NCI-H748 treated with DMSO at 0.1 percent for 48 hours (cell line): ENCODE results near the gene FCGR1A.
"Not testable (repeated sequence)": the region's sequence is repeated elsewhere in the genome, so short reads cannot be mapped to it uniquely, and the experiment has no call there.

Experiments used
- DNase-seq: peaks from one replicate; lab custom pipeline; 2025; lab: John Stamatoyannopoulos, UW

FCGR1A gene

DNA sequence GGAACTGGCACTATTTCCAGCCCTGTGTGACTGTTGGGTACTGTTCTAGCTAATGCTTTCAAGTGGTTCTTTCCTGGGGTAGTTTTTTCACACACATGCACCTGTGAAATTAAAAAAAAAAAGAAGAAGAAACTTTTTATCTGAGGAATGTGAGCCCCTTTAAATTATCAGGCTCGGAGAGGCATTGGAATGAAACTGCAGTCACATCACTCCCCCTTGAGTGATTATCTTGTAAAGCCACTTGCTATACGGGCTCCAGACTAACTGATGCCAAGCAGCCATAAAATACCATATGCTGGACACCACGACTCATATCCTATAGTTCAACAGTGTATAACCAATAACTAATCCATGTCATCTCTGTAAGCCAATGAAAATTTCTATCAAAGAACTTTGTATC is 5.4 kb upstream of the FCGR1A start:
- not testable (repeated sequence) for DNase-seq

DNA sequence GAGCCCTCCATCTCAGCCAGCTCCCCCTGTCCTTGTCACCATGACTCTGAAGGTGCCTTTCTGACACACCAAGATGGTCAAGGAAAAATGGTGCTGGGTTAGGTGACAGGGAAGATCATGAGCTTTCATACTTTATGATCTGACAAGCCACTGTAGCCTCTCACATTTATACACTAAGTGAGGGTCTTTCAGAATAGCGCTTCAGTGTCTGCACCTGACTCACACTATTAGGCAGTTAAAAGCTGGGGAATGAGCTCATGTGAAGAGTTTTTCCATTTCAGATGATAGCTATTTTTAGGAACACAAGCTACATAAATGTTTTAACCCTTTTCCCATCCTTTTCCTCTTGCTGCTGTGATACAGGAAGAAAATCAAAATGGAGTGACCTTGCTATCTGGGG is 4.2 kb upstream of the FCGR1A start:
- DNase-seq, result not testable (repeated sequence)

DNA sequence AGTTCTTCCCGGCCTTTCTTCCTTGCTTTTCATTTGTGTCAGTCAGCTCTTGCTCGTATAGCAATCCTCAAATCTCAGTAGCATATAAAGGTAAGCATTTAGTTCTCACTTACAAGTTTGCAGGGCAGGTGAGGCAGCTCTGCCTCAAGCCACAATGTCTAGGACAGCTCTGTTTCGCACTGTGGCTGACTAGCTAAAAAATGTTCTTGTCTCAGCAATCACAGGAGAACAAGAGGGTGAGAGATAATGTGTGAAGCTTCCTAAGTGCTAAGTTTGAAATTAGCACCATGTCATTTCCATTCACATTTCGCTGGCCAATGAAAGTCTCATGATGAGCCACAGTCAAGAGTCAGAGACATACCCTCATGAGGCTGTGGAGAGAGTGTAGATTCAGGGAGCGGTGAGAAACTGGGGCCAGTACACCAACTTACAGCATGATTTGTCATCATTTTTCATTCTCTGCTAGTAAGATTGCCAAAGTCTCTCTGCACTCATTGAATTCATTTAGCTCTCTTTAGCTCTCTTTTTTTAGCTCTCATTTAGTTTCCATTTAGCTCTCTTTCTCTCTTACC is 995 bp upstream of the FCGR1A start:
- not testable (repeated sequence) for DNase-seq

DNA sequence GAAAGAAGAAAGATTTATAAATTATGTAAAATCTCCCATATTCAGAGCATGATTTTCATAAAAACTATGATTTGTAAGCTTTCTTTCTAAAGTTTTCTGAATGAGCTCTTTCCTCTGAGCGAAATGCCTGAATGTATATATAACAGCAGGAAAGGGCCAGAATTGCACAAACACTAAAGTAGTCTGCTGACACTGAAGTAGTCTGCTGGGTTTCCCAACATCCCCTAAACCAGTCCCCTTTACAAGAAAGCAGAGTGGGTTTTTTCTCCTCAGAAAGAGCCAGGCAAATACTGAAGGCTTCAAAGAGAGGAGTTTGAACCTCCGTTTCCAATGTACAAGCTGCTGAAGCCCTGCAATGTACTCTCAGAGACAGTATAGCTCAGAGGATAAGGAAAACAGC is 795 bp downstream of the FCGR1A start:
- not testable (repeated sequence) for DNase-seq

DNA sequence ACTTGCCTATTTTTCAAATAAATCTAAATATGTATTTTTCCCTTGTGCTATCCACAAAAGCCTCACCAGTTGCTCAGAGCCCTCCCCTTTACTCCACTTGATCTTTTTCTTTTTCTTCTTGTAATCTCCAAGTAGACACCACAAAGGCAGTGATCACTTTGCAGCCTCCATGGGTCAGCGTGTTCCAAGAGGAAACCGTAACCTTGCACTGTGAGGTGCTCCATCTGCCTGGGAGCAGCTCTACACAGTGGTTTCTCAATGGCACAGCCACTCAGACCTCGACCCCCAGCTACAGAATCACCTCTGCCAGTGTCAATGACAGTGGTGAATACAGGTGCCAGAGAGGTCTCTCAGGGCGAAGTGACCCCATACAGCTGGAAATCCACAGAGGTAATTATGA is 1.4 kb downstream of the FCGR1A start:
- not testable (repeated sequence) for DNase-seq

DNA sequence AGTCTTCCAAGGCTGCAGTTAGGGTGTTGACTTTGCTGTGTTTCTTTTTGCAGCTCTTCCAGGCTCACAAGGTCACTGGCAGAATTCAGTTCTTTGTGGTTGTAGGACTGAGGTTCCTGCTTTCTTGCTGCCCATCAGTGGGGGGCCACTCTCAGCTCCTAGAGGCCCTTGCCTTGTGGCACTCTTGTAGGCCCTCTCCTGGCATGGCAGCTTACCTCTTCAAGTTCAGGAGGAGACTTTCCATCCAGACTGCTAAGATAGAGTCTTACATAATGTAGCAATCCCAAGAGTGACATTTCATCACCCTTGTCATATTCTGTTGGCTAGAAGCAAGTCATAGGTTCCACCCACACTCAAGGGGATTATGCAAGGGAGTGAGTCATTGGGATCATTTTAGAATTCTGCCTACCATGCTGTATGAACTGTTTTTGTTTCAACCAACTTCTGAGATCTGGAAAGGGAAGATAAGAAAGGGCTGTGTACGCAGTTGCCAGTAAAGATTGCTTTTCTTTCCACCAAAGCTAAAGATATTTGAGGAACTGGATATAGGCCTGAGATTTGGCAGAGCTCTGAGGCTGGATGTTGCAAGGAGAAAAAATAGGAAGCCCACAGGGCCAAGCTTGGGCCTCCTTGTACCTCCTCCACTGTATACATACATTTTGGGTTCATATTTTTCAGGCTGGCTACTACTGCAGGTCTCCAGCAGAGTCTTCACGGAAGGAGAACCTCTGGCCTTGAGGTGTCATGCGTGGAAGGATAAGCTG is 5.4 kb downstream of the FCGR1A start:
- not testable (repeated sequence) for DNase-seq

DNA sequence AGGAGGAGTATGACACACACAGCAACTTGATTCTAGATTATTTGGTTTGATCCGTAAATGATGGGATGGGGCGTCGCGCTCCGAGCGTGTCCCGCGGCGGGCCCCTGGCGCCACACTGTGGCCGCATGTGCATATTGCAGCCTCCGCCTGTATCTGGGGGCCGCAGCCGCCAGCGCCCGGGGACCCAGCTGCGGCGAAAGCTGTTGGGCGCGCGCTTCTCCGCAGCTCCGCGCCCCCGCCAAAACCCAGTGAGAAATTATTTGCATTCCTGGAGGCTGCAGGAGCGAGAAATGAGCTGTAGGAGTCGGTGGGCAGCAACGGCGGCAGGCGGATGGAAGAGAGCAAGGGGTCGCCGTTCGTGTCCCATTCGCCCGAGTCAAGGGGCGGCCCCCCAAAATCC is 10.0 kb downstream of the FCGR1A start:
- DNase-seq, result not testable (repeated sequence)

DNA sequence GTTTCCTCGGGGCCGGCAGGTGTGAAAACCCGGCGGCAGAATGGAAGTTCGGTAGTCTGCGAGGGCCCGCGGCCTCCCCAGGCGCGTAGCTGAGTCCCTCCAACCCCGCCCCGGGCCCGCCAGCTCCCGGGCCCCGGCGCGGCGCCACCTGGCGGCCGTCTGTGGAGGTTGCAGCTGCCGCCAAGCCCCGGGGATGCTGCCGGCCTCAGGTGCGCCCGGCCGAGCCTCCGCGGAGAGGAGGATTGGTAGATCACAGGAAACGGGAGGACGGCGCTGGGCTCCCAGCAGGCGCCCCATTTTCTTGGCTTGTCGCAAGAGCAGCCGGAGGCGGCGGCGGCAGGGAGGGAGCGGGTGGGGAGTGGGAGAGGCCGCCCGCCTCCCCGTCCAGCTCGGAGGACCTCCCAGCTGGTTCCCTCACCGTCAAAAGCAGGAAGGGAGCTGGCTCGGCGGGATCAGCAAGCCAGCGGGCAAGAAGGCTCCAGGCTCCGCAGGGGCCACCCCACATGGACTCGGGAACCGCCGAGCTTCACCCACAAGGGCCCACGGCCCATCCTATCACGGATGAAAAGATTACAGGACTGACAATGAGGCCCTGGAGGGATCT is 10.5 kb downstream of the FCGR1A start:
- DNase-seq, result peak; percentile 38

DNA sequence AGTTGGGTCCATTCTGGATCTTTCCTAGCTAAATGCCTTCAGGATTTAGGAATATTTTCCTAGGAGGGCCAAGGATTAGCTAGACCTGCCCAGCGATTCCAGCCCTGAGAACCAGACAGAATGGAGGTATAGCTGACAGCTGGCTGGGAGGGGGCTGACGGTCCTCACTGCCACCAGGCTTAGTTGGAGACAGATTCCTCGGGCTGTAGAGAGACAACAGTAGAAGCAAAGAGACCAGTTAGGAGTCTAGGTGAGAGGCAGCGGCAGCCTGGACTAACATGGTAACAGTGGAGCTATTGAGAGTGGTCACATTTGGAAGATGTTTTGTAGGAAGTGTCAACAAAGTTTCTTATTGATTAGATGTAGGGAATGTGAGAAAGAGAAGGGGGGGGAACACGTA is 11.4 kb downstream of the FCGR1A start:
- not testable (repeated sequence) for DNase-seq

DNA sequence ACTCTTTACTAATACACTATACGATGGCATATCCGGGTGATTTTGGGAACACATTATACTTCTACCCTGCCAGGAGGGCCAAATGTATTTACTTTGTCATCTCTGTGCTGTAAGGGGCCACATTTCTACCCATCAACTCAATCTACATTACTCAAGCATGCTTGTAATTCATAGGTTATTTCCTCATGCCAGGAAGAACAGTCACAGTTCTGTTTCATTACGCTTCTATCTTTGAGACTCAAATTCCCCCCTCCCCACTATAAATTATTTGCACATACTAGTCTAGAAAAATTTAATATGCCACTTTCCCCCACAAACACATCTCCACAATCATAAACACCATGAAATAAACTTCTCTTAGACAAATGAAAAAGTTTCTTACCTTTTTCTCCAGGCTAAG is 19.1 kb downstream of the FCGR1A start:
- DNase-seq, result not testable (repeated sequence)

DNA sequence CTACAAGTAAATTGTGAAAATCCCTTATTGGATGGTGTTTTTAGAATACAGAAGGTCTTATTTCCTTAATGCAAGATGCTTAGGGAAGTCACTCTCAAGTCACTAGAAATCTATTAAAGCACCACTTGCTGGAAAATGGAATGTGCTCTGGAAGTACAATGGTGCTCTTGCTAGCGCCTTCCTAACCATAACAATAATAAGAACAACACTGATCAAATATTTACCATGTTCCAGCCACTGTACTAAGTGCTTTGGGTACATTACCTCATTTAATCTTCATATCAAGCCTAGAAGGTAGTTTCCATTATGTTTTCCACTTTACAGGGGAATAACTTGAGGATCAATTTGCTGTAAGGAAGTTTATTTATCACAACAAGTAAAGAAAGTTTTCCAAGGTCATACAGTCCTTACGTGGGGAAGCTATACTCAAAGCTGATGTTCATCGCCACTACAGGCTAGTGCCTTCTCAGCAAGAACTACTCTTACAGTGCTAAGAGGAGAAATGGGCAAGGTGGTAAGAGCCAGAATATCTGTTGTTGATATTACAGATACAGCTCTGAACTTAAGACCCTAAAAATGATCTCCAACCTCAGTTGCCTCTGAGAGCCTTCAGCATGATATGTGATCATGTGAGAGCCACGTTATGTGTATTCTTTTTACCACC is 22.1 kb downstream of the FCGR1A start:
- not testable (repeated sequence) for DNase-seq

DNA sequence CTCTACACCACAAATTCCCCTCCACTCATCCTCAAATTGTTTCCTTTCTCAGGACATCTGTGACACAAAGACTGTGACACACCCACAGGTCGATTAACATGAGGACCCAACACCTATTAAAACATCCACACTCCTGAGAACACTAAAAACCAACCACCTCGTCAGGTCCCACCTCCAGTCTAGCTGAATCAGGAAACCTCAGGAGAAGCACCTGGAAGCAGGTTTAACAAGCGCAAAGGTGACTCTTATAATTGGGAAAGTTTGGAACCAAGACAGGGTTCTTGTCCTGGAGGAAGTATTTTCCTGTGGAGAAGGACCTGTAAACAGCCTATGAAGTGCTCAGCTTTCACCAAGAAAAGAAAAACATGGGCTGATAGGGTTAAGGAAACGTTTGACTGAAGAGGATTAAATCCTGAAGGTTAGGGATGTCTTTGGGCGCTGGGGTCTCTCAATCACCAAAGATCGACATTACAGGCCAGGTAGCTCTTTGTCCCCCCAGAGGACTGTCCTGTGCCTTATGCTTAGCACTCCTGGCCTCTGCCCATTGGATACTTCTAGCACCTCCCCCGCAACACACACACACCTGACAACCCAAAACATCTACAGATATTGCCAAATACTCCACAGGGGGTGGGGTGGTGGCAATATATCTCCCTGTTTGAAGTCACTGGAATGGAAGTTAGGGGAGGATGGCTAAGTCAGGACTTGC is 28.4 kb downstream of the FCGR1A start:
- DNase-seq, result not testable (repeated sequence)

DNA sequence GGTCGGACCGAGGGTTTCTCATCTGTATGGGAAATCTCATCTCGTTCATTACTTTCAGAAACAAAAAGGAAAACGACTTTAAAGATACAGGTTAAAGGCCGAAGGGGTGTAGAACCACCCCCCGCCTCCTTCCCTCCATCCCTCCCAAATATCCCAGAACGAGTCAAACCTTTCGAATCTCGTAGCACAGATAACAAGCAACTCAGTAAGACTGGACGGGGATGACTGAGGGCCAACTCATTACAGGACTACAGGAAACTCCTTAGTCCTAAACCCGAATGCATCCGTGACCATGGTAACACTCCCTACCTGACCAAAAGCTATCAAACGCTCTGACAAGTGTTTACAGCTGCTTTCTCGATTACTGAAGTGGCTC is 29.0 kb downstream of the FCGR1A start:
- DNase-seq, result not testable (repeated sequence)

DNA sequence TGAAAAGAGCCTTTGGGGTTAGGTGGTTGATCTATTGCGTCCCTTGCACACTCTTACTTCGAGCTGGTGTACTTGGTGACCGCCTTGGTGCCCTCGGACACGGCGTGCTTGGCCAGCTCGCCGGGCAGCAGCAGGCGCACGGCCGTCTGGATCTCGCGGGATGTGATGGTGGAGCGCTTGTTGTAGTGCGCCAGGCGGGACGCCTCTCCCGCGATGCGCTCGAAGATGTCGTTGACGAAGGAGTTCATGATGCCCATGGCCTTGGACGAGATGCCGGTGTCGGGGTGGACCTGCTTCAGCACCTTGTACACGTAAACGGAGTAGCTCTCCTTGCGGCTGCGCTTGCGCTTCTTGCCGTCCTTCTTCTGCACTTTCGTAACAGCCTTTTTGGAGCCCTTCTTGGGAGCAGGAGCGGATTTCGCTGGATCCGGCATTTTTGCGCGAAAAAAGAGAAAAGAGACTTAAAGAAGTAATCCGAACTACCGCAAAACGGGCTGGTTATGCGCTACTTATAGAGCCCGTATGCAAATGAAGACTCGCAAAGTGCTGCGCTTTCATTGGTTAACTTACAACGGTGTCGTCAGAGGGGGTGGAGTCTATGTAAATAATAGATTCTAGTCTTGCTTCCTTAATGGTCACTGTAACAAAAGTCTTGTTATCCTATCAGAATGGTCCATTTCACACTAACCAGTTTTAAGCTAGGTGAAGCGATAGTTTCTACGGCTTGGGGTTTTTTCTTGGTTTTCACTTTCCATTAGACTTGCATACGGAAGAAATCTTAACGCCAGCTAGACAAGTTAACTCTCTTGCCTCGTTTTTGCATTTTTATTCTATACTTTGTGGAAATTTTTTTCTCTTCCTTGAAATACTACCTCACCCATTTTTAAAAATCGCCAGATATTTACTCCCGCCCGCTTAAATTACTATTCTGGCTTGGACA is 29.7 kb downstream of the FCGR1A start:
- peak; percentile 88 for DNase-seq

DNA sequence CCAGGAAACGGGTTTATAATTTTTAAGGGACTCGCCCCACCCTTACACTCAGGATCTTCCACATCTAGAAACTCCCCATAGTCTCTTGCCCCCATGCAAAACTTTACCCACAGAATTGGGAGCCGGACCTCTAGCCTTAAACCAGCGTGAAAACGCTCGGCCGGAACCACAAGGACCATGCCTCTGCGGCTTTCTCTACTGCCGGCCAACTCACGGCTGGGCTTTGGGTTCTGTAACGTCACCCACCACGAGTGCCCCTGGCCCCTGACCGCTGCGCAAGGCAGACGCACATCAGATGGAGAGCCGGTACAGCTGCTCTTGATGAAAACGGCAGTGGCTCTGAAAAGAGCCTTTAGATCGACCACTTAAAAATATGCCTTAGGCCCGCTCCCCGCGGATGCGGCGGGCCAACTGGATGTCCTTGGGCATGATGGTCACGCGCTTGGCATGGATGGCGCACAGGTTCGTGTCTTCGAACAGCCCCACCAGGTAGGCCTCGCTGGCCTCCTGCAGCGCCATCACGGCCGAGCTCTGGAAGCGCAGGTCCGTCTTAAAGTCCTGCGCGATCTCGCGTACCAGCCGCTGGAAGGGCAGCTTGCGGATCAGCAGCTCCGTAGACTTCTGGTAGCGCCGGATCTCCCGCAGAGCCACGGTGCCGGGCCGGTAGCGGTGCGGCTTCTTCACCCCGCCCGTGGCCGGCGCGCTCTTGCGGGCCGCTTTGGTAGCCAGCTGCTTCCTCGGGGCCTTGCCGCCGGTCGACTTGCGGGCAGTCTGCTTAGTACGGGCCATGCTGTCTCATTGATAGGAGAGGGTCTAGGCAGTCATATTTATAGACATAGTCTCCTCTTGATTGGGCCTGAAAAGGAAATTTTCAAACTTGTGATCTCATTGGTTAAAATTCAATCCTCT is 30.7 kb downstream of the FCGR1A start:
- DNase-seq, result peak; percentile 85

DNA sequence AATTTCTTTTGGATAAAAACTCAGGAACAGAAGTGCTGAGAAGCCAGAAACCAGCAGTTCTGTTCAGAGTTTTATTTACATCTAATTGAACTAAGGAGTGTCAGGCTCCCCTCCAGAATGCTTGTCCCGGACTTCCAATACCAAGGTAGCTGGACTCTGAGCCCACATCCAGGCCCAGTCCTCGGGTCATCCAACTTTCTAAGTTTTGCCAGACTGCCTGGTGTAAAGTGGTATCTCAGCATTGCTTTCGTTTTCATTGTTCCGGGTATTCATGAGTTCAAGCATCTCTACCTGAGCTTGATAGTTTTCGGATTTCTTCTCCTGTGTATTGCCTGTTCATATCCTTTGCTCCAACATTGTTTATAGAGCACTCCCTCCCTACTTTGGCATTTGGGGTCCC is 37.9 kb downstream of the FCGR1A start:
- not testable (repeated sequence) for DNase-seq

DNA sequence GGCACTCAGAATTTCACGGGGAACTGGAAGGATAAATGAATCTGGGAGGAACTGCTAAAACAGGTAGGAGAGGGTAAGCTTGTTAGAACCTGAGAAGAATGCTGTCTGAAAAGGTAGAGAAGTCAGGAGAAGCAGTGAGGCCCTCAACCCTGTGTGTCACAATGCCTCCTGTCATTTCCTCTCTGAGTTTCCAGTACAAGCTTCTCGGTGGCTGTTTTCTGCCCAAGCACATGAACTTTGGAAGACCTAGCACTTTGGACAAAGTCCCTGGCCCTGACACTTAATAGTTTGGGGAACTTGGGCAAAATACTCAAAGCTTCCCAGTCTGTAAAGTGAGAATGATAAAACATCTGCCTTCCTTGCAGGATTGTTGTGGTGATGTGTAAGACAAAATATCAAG is 44.1 kb downstream of the FCGR1A start:
- DNase-seq, result not testable (repeated sequence)

DNA sequence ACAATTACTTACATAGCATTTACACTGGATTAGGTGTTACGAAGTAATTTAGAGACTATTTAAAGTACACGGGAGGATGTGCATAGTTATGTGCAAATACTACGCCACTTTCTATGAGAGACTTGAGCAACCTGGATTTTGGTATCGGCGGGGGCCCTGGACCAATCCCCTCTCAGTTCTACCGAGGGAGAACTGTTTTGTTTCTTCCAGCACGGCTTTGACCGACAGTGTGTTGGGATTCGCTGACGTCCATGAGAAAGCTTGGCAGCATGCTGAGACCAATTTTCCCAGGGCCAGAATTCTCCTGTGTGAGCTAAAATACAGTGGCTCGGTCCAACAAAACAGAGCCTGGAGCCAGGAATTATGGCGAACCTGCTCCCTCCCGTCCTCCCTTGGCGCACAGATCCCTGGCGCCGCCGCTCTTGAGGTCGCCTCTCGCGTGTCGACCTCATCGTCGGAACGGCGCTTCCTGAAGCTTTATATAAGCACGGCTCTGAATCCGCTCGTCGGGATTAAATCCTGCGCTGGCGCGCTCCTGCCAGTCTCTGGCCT is 49.3 kb downstream of the FCGR1A start:
- not testable (repeated sequence) for DNase-seq

DNA sequence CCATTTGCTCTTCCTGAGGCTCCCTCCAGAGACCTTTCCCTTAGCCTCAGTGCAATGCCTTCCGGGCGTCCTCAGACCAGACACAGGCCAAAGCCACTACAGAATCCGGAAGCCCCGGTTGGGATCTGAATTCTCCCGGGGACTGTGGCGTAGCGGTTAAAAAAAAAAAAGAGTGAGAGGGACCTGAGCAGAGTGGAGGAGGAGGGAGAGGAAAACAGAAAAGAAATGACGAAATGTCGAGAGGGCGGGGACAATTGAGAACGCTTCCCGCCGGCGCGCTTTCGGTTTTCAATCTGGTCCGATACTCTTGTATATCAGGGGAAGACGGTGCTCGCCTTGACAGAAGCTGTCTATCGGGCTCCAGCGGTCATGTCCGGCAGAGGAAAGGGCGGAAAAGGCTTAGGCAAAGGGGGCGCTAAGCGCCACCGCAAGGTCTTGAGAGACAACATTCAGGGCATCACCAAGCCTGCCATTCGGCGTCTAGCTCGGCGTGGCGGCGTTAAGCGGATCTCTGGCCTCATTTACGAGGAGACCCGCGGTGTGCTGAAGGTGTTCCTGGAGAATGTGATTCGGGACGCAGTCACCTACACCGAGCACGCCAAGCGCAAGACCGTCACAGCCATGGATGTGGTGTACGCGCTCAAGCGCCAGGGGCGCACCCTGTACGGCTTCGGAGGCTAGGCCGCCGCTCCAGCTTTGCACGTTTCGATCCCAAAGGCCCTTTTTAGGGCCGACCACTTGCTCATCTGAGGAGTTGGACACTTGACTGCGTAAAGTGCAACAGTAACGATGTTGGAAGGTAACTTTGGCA is 50.0 kb downstream of the FCGR1A start:
- DNase-seq, result not testable (repeated sequence)
